ENCODE results near the gene PTAFR.
A peak's percentile ranks its signal among the peaks of the same experiment; 100 is the strongest.

The PTAFR gene

GRCh38 chr1:28109639-28110038, 66.9 kb downstream of the PTAFR start:
- Histone ChIP-seq H3K4me2 (ENCODE audit: low read length, poor library complexity, severe bottlenecking) (no peak overlapping the region), H3K14ac (ENCODE audit: low read length in 2 of 2) (no peak overlapping the region), H3K18ac (ENCODE audit: low read depth in 1 of 2, low read length in 2 of 2) (no peak overlapping the region), H3K9ac (ENCODE audit: low read length) (no peak overlapping the region), H3K36me3 (ENCODE audit: control insufficient read depth in 1 of 2, insufficient read depth in 2 of 2, low read depth in 1 of 2, low read length in 2 of 2) (no peaks in the 10 kb centered on the region), H3K23ac (ENCODE audit: low read length in 2 of 2) (no peak overlapping the region), H2BK15ac (ENCODE audit: low read depth, poor library complexity, severe bottlenecking) (no peak overlapping the region), H3K27me3 (ENCODE audit: control insufficient read depth in 1 of 2, insufficient read depth in 1 of 2, low read length in 2 of 2) (no peaks in the 10 kb centered on the region), H3K4ac (ENCODE audit: low read depth in 1 of 2, low read length in 2 of 2) (no peak overlapping the region), H3K4me1 (ENCODE audit: control insufficient read depth, insufficient read depth, low read depth, low read length) (peaks cover 3% of the 10 kb centered on the region), H2BK5ac (ENCODE audit: low read depth, low read length, poor library complexity, severe bottlenecking) (no peak overlapping the region), H2AFZ (ENCODE audit: low read depth, low read length) (no peak overlapping the region), H2AK5ac (ENCODE audit: low read length, severe bottlenecking) (no peak overlapping the region), H3K4me3 (ENCODE audit: insufficient read depth in 1 of 2, low read depth in 1 of 2, low read length in 2 of 2) (no peak overlapping the region), H2BK120ac (ENCODE audit: low read depth, low read length) (no peak overlapping the region), H2BK12ac (ENCODE audit: low read length in 2 of 2) (no peak overlapping the region), H3K79me1 (replicated peaks; ENCODE audit: low read length, poor library complexity, severe bottlenecking) (no peaks in the 10 kb centered on the region), H3K27ac (ENCODE audit: low read length, poor library complexity, severe bottlenecking) (no peak overlapping the region), H4K91ac (ENCODE audit: low read length) (no peak overlapping the region), H4K8ac (ENCODE audit: low read length) (no peak overlapping the region), H3K9me3 (ENCODE audit: control insufficient read depth, low read length) (no peaks in the 10 kb centered on the region)
- WGBS, result 96% methylated on average over 3 of the region's 3 CpGs
- no peak for DNase-seq

GRCh38 chr1:28108001-28108400, 68.5 kb downstream of the PTAFR start:
- 97% methylated on average over 2 of the region's 2 CpGs for WGBS
- Histone ChIP-seq H3K79me1 (replicated peaks; ENCODE audit: low read length, poor library complexity, severe bottlenecking) (no peaks in the 10 kb centered on the region), H3K27ac (ENCODE audit: low read length, poor library complexity, severe bottlenecking) (no peak overlapping the region), H2AK5ac (ENCODE audit: low read length, severe bottlenecking) (no peak overlapping the region), H3K27me3 (ENCODE audit: control insufficient read depth in 1 of 2, insufficient read depth in 1 of 2, low read length in 2 of 2) (no peaks in the 10 kb centered on the region), H4K91ac (ENCODE audit: low read length) (no peak overlapping the region), H2BK15ac (ENCODE audit: low read depth, poor library complexity, severe bottlenecking) (no peak overlapping the region), H4K8ac (ENCODE audit: low read length) (no peak overlapping the region), H3K4ac (ENCODE audit: low read depth in 1 of 2, low read length in 2 of 2) (no peak overlapping the region), H3K23ac (ENCODE audit: low read length in 2 of 2) (no peak overlapping the region), H2BK12ac (ENCODE audit: low read length in 2 of 2) (no peak overlapping the region), H3K9ac (ENCODE audit: low read length) (no peak overlapping the region), H2AFZ (ENCODE audit: low read depth, low read length) (no peak overlapping the region), H3K4me2 (ENCODE audit: low read length, poor library complexity, severe bottlenecking) (no peak overlapping the region), H3K14ac (ENCODE audit: low read length in 2 of 2) (no peak overlapping the region), H3K18ac (ENCODE audit: low read depth in 1 of 2, low read length in 2 of 2) (no peak overlapping the region), H3K4me1 (ENCODE audit: control insufficient read depth, insufficient read depth, low read depth, low read length) (peaks cover 5% of the 10 kb centered on the region), H2BK120ac (ENCODE audit: low read depth, low read length) (no peak overlapping the region), H3K9me3 (ENCODE audit: control insufficient read depth, low read length) (no peaks in the 10 kb centered on the region), H3K36me3 (ENCODE audit: control insufficient read depth in 1 of 2, insufficient read depth in 2 of 2, low read depth in 1 of 2, low read length in 2 of 2) (no peaks in the 10 kb centered on the region), H3K4me3 (ENCODE audit: insufficient read depth in 1 of 2, low read depth in 1 of 2, low read length in 2 of 2) (no peak overlapping the region), H2BK5ac (ENCODE audit: low read depth, low read length, poor library complexity, severe bottlenecking) (no peak overlapping the region)
- DNase-seq, result no peak

DNA sequence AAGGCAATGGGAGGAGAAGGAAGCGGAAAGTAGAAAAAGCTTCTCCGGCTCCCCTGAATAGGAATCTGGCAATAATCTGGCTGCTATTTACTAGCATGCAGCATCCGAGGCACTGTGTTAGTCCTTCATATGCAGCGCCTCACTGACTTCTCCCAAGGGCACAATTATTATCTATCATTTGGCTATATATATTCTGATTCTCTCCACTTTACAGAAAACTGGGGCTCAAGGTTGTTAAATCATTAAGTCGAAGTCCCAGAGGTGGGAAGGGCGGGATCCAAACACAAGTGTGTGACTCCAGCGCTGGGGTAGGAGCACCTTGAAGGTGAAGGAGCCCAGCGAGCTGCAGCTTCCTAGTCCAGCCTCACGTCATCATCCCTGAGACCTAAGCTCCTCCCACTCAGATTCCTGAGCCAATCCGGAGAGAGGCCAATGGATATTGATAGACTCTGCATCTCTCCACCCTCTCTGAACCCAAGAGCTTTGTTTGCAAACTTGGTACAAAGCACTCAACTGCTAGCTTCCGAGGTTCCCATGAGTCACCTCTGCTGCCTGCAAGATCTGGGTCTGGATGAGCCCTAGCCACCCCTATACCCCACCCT, 71.5 kb downstream of the PTAFR start:
- Histone ChIP-seq H2AFZ (ENCODE audit: low read depth, low read length) (no peak overlapping the region), H4K91ac (ENCODE audit: low read length) (no peak overlapping the region), H3K4me1 (ENCODE audit: control insufficient read depth, insufficient read depth, low read depth, low read length) (peaks cover 3% of the 10 kb centered on the region), H3K14ac (ENCODE audit: low read length in 2 of 2) (no peak overlapping the region), H2BK120ac (ENCODE audit: low read depth, low read length) (no peak overlapping the region), H2BK12ac (ENCODE audit: low read length in 2 of 2) (no peak overlapping the region), H3K9ac (ENCODE audit: low read length) (peak overlapping the region; percentile 75), H3K4me2 (ENCODE audit: low read length, poor library complexity, severe bottlenecking) (peak overlapping the region; percentile 44), H2BK15ac (ENCODE audit: low read depth, poor library complexity, severe bottlenecking) (no peak overlapping the region), H3K36me3 (ENCODE audit: control insufficient read depth in 1 of 2, insufficient read depth in 2 of 2, low read depth in 1 of 2, low read length in 2 of 2) (no peaks in the 10 kb centered on the region), H2BK5ac (ENCODE audit: low read depth, low read length, poor library complexity, severe bottlenecking) (no peak overlapping the region), H3K4me3 (ENCODE audit: insufficient read depth in 1 of 2, low read depth in 1 of 2, low read length in 2 of 2) (peak overlapping the region in 1 of 2 experiments; percentile 74), H2AK5ac (ENCODE audit: low read length, severe bottlenecking) (no peak overlapping the region), H3K27ac (ENCODE audit: low read length, poor library complexity, severe bottlenecking) (peak overlapping the region; percentile 41), H3K79me1 (replicated peaks; ENCODE audit: low read length, poor library complexity, severe bottlenecking) (no peaks in the 10 kb centered on the region), H3K23ac (ENCODE audit: low read length in 2 of 2) (no peak overlapping the region), H4K8ac (ENCODE audit: low read length) (peak overlapping the region; percentile 79), H3K4ac (ENCODE audit: low read depth in 1 of 2, low read length in 2 of 2) (peak overlapping the region in 1 of 2 experiments; percentile 35), H3K27me3 (ENCODE audit: control insufficient read depth in 1 of 2, insufficient read depth in 1 of 2, low read length in 2 of 2) (no peaks in the 10 kb centered on the region), H3K9me3 (ENCODE audit: control insufficient read depth, low read length) (no peaks in the 10 kb centered on the region), H3K18ac (ENCODE audit: low read depth in 1 of 2, low read length in 2 of 2) (no peak overlapping the region)
- 28% methylated on average over 10 of the region's 11 CpGs for WGBS
- peak; percentile 79 for DNase-seq

DNA sequence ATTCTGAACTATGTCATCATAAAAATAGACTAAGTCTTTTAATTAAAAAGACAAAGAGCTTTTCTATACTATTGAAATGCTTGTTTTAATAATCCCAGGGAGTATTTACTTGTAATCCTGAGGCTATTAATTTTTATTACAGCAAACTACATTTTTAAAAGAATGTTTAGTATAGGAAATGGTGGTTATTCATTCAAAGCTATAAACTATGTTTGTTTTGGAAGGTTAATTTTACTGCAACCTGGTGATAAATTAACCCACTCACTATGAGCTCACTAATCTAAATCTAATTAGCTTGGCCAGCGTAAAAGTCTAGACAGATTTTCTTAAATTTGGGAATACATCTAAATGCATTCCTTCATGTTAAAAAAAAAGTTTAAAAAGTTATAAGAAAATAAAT, 74.3 kb downstream of the PTAFR start:
- H4K8ac ChIP-seq (ENCODE audit: low read length), result no peak overlapping the region
- no peak overlapping the region for H4K91ac ChIP-seq (ENCODE audit: low read length)
- H3K27ac ChIP-seq (ENCODE audit: low read length, poor library complexity, severe bottlenecking), result no peak overlapping the region
- no peak overlapping the region for H2BK5ac ChIP-seq (ENCODE audit: low read depth, low read length, poor library complexity, severe bottlenecking)
- no peak overlapping the region for H3K18ac ChIP-seq (ENCODE audit: low read depth in 1 of 2, low read length in 2 of 2)
- H3K14ac ChIP-seq (ENCODE audit: low read length in 2 of 2), result no peak overlapping the region
- H3K4me2 ChIP-seq (ENCODE audit: low read length, poor library complexity, severe bottlenecking), result no peak overlapping the region
- no peak overlapping the region for H2AFZ ChIP-seq (ENCODE audit: low read depth, low read length)
- H3K9ac ChIP-seq (ENCODE audit: low read length), result no peak overlapping the region
- H2BK120ac ChIP-seq (ENCODE audit: low read depth, low read length), result no peak overlapping the region
- H3K4me1 ChIP-seq (ENCODE audit: control insufficient read depth, insufficient read depth, low read depth, low read length), result peaks cover 6% of the 10 kb centered on the region
- H3K36me3 ChIP-seq (ENCODE audit: control insufficient read depth in 1 of 2, insufficient read depth in 2 of 2, low read depth in 1 of 2, low read length in 2 of 2), result no peaks in the 10 kb centered on the region
- no peak overlapping the region for H3K4ac ChIP-seq (ENCODE audit: low read depth in 1 of 2, low read length in 2 of 2)
- H2BK12ac ChIP-seq (ENCODE audit: low read length in 2 of 2), result no peak overlapping the region
- H2AK5ac ChIP-seq (ENCODE audit: low read length, severe bottlenecking), result no peak overlapping the region
- no peak overlapping the region for H3K23ac ChIP-seq (ENCODE audit: low read length in 2 of 2)
- DNase-seq, result no peak
- no CpG with 5 or more reads among the region's 1 CpG for whole genome bisulfite sequencing
- no peaks in the 10 kb centered on the region for H3K9me3 ChIP-seq (ENCODE audit: control insufficient read depth, low read length)
- no peak overlapping the region for H2BK15ac ChIP-seq (ENCODE audit: low read depth, poor library complexity, severe bottlenecking)
- no peak overlapping the region for H3K4me3 ChIP-seq (ENCODE audit: insufficient read depth in 1 of 2, low read depth in 1 of 2, low read length in 2 of 2)
- H3K27me3 ChIP-seq (ENCODE audit: control insufficient read depth in 1 of 2, insufficient read depth in 1 of 2, low read length in 2 of 2), result no peaks in the 10 kb centered on the region
- no peaks in the 10 kb centered on the region for H3K79me1 ChIP-seq (replicated peaks; ENCODE audit: low read length, poor library complexity, severe bottlenecking)
